BE2C (cell line): ENCODE results near the gene DRC1.
"Not testable (repeated sequence)": the region's sequence is repeated elsewhere in the genome, so short reads cannot be mapped to it uniquely, and the experiment has no call there.

Experiments
- DNase-seq: peaks from one replicate; pipeline ENCODE4 v3.0.0-alpha.2; 2020
- H3K27me3 ChIP-seq: fragments of 250-450 bp; sonication (Bioruptor Pico); 2 replicates; pipeline ENCODE4 v1.5.1; 2020; ENCODE audit warnings: mild to moderate bottlenecking
- H3K36me3 ChIP-seq: fragments of 250-450 bp; sonication (Bioruptor Pico); 2 replicates; pipeline ENCODE4 v1.5.1; 2020; ENCODE audit warnings: mild to moderate bottlenecking
- H3K4me1 ChIP-seq: fragments of 250-450 bp; sonication (Bioruptor Pico); 2 replicates; pipeline ENCODE4 v1.5.1; 2020
- H3K4me3 ChIP-seq: 2 replicates; pipeline ENCODE4 v1.5.1; 2011; ENCODE audit warnings: low read depth, low read length
- H3K9me3 ChIP-seq: fragments of 250-450 bp; sonication (Bioruptor Pico); 2 replicates; pipeline ENCODE4 v1.5.1; 2020
- CTCF ChIP-seq: IDR thresholded peaks from 2 replicates; pipeline ENCODE4 v1.5.1; 2012; ENCODE audit warnings: mild to moderate bottlenecking, low read depth, low read length

Gene DRC1

GRCh38 chr2:26465981-26466471 lies 64.3 kb downstream of the DRC1 start:
- Histone ChIP-seq H3K4me3 (no peak overlapping the region), H3K36me3 (no peaks in the 10 kb centered on the region), H3K9me3 (no peaks in the 10 kb centered on the region), H3K4me1 (no peaks in the 10 kb centered on the region), H3K27me3 (no peaks in the 10 kb centered on the region)
- no peak for DNase-seq
- no peak for TF ChIP-seq CTCF

- Histone ChIP-seq H3K4me3 (no peak overlapping the region), H3K36me3 (no peaks in the 10 kb centered on the region), H3K27me3 (no peaks in the 10 kb centered on the region), H3K9me3 (no peaks in the 10 kb centered on the region), H3K4me1 (no peaks in the 10 kb centered on the region)
- no peak for TF ChIP-seq CTCF
- DNase-seq, result no peak
These were observed 65.1 kb downstream of the DRC1 start for GRCh38 chr2:26466662-26467310.

- not testable (repeated sequence) for H3K4me3 ChIP-seq, DNase-seq, H3K36me3 ChIP-seq, H3K27me3 ChIP-seq, H3K4me1 ChIP-seq, H3K9me3 ChIP-seq
These were observed 66.8 kb downstream of the DRC1 start for GRCh38 chr2:26468544-26468943.

GRCh38 chr2:26469092-26469710 lies 67.5 kb downstream of the DRC1 start:
- H3K4me3 ChIP-seq, result no peak overlapping the region
- no peaks in the 10 kb centered on the region for H3K36me3 ChIP-seq
- H3K27me3 ChIP-seq, result no peaks in the 10 kb centered on the region
- H3K9me3 ChIP-seq, result no peaks in the 10 kb centered on the region
- DNase-seq, result peak; percentile 71
- TF ChIP-seq CTCF, result peak; percentile 92
- no peaks in the 10 kb centered on the region for H3K4me1 ChIP-seq

GRCh38 chr2:26469955-26470354 lies 68.2 kb downstream of the DRC1 start:
- no peaks in the 10 kb centered on the region for H3K9me3 ChIP-seq
- H3K27me3 ChIP-seq, result no peaks in the 10 kb centered on the region
- no peaks in the 10 kb centered on the region for H3K4me1 ChIP-seq
- TF ChIP-seq CTCF, result no peak
- DNase-seq, result no peak
- no peaks in the 10 kb centered on the region for H3K36me3 ChIP-seq
- H3K4me3 ChIP-seq, result no peak overlapping the region

GRCh38 chr2:26470601-26471260 lies 69.0 kb downstream of the DRC1 start:
- H3K27me3 ChIP-seq, result no peaks in the 10 kb centered on the region
- H3K36me3 ChIP-seq, result no peaks in the 10 kb centered on the region
- no peak for TF ChIP-seq CTCF
- H3K9me3 ChIP-seq, result no peaks in the 10 kb centered on the region
- H3K4me3 ChIP-seq, result no peak overlapping the region
- DNase-seq, result no peak
- no peaks in the 10 kb centered on the region for H3K4me1 ChIP-seq
